GM19328 (cell line): ENCODE measurements around the gene MUSTN1.

ENCODE experiments used
- ATAC-seq: cut with Tn5 transposase; IDR thresholded peaks from one replicate; pipeline ENCODE4 v1.9.1; 2021; ENCODE audit warnings: mild to moderate bottlenecking, moderate library complexity; ENCODE audit not compliant: unreplicated experiment

Gene MUSTN1

DNA sequence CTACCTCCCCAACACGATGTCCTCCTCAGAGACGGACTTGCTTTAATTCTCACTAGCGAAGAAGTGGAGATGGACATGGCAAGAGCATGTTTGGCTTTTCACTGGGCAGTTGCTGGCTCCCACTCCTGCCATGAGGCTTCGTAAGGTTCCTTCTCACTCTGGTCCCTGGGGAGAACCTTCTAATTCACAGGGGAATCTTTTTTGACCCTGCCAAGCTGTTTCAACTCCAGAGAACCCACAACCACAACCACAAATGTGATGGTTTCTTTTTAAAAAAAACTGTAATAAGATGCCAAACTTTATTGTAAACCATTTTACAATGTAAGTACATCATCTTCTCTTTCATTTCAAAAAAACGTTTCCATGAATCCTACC is 1.6 kb upstream of the MUSTN1 start:
- no peak for ATAC-seq

DNA sequence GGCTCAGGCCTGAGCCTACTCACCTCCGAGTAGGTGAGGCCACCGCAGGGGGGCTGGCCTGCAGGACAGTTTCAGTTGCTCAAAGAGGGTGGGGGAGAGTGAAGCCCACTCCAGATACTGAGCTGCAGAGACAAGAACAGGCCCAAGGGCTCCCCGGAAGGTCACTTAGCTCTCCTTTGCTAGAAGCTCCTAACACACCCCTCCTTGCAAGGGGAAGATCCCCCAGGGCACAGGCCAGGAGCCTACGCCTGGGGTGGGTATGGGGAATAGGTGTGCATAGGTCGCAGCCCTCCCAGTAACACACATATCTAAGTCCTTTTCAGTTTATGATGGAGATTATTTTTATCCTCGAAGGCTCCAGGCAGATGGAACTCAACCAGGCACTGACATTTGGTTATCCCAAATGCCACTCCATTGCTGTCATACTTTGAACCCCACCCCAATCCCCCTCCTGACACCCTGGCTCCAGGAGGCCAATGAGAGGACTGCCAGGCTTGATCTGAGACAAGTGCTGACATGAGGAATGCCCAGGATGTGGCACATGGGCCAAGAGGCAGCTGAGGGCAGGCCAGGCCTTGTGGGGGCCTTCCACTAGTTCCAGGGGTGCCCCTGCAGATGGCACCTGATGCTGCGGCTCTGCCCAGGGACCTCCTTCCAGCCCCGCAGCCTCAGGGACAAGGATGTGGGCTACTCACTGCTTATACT is 1.1 kb upstream of the MUSTN1 start:
- ATAC-seq, result no peak

DNA sequence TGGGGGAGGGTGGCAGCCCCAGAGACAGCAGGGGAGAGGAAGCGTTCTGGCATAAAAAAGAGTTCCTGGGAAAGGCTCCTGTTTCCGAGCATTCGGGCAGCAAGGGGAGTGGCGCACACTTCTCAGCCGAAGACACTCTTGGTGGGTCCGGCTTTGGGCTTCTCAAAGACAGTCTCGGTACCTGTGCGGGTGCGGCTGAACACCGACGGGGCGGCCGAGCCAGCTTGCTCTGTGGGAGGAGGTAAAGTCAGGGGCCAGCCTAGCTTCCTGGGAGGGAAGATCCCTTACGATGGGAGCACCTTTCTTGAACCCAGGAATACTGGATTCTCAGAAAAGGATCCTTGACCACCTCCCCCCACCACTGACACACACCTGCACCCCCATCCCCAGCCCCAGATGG is 1.6 kb downstream of the MUSTN1 start:
- ATAC-seq, result no peak

DNA sequence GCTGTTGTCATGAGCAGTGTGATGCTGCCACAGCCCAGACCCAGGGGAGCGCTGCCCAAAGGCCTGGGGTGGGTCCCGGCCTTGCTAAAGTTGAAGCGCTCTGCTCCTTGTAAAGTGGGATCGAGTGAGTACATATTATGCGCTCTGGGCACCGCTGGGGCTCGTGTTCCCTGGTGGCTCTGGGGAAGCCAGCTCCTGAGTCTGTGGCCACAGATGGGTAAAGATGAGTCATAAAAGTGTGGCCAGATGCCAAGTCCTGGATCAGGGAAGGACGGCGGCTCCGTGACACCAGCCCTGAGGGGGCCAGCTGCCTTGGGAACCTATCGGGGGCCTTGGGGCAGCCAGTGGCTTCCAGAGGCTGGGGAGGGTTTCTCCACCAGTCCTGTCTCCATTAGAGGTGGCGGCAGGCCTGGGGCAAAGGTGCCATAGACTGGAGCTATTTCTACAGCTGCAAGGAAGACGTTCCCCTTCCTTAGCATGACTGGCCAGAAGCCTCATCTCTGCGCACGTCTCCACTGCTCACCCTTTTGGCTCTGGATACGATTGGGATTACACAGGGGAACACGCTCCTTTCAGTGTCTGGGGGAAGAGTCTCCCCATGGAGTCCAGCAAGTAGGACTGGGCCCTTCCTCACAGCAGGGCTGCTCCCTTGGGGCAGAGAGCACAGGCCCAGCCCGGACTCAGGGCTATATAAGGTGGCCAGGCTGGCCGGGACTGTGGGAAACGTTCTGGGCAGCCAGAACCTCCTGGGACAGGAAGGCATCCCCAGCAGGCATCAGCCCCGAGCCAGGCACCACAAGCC is 3.1 kb downstream of the MUSTN1 start:
- no peak for ATAC-seq

DNA sequence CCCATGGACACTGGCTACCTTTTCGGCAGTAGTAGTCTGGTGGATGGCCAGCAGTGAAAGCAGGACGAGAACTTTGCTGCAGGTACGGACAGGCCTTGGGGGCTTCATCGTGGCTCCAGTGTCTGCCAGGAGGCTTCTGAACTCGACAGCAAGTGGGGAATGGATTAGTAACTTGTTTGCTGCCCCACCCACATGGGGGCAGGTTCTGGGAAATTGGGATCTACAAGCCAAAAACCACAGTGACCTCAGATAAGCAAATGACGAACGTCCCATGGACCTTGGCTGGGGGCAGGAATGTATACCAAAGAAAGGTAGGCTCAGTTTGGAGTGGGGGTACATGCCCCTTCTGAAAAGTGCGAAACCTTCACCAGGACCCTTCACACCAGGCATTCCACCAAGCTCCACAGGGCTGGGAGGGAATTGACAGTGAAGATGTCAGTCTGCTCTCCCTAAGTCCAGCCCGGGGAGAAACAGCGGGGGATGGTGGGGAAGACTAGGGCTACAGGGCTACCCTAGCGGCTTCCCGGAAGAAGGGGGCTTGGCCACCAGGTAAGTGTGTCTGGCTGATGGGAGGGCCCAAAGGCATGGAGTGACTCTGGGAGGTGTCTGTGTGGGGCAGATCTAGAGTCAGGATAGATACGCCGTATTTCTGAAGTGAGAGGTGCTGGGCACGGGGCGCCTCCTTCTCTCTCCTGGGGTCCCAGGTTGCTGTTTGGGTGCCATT is 4.1 kb downstream of the MUSTN1 start, which contains the start of gene ITIH4:
Gene ITIH4, minus strand, starts transcription at position 138 of the 724 bp plus-strand sequence. Its CDS starts 30 bp downstream, at position 108.
- no peak for ATAC-seq

DNA sequence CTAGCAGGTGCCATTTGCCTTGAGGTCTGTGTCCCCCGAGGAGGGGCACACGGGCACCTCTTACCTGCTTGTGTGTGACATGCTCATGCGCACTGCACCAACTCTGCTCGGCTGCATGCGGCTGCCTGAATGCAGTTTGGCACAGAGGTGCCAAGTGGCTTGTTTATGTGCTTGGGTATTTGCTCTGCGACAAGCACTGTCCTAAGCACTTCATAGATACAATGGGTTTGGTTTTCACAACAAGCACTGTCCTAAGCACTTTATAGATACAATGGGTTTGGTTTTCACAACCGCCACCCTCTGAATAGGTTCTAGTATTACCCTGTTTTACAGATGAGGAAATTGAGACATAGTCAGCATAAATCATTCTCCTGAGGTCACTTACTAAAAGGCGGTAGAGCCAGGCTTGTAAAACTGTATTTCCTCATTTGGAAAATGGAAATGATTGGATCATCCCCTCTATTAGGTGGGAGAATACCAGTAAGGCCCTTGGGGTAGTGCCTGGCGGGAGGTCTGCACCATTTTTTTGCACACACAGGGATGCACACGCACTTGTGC is 4.8 kb downstream of the MUSTN1 start:
- ATAC-seq, result no peak

DNA sequence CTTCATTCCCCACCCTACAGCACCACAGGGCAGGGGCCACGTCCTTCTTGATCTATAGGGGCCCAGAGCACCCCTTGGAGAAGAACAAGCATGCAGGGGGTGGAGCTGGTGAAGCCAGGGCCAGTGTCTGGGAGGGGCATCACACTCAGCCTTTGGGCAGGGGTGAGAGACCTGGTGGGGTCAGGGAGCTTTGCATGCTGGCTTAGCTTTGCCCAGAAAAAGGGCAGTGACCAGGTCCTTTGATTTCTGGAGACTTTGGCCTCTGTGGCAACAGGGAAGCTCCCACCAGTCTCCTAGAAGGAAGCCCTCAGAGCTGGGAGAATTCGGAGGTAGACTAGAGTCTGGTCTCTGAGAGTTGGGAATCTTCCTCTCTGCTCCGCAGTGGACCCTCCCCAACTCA is 5.3 kb downstream of the MUSTN1 start:
- no peak for ATAC-seq

DNA sequence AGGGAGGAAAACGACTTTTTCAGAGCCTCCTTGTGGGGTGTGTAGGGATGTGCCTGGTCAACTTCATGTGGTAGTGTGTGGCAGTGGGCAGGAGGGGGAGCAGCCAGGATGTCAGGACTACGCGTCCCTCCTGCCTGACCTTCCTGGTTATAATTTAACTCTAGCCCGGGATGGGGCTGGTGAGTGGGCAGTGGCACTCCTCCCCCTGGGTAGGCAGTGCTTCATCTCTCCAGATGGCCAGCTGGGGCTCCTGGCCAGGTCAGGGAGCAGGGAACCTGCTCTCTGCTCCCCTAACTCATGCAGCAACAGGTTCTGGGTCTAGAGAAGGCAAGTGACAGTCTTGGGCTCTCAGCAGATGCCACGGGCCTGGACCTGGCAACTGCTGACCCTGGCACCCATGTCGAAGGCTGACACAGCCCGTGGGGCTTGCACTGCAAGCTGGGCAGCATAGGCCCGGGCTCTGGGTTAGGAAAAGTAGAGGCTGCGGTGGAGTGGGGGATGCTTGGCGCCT is 6.9 kb downstream of the MUSTN1 start:
- no peak for ATAC-seq

DNA sequence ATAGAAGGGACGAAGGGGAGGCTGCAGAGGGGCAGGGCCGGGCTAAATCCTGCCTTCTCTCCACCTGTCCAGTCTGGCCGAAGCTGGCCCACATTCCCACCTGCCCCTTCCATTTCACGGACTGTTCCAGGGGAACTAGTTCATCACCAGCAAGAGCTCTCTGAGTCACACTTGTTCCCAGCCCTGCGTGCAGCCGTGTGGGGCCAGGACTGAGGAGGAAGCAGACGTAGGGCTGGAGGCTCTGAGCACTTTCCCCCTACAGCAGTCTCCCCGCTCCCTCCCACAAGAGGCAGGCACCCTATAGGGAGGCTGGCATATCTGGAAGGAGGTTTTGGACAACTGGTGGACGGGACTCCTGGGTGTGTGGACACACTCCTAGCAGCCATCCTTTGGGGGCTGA is 7.4 kb downstream of the MUSTN1 start:
- no peak for ATAC-seq

DNA sequence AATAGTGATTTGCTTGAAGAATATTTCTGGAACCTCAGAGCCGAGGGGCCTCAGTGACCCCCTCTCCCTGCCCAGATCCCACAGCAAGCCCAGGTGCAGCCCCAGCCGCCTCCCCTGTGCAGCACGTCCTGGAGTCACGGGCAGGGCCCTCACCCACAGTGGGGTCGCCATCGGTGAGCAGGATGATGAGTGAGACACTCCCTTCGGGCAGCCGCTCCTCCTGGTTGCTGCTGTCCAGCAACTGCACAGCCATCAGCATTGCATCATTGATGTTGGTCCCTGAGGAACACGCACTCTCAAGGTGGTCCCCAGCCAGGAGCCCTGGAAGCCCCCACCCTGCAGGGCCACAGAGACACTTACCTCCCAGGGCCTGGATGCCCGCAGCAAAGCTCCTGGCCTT is 10.8 kb downstream of the MUSTN1 start:
- no peak for ATAC-seq

DNA sequence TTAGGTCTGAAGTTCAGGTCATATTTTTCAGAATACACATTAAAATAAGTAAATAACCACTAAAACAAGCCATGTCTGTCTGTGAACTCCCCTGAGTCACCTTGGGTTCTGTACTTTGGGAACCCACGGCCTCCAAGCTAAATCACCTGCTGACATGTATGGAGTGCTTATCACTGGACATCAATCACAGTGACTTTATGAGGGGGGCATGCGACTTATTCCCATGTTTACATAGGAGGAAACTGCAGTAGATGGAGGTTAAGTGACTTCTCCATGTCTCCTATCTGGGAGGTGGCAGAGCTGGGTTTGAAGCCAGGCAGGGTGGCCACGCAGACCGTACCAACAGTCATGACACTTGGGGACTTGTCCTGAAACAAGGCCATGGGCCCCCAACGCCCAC is 12.5 kb downstream of the MUSTN1 start:
- no peak for ATAC-seq

DNA sequence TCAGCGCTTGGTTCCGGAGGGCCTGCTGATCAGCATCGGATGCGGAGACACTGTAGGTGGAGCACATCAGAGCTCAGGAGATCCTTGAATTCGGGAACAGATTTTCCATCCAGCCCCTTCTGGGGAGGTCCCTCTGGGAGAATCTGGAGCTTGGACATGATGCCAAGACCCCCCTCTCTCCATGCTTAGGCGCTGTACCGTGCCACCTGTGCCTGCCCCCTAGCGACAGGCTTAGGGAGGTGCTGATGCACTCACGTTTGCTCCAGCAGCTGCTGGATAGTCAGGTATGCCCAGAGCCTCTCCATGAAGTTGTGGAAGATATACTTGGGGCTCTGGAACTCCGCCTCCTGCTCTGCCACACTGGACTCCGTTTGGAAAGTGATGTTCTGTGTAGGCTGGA is 14.1 kb downstream of the MUSTN1 start:
- ATAC-seq, result no peak

DNA sequence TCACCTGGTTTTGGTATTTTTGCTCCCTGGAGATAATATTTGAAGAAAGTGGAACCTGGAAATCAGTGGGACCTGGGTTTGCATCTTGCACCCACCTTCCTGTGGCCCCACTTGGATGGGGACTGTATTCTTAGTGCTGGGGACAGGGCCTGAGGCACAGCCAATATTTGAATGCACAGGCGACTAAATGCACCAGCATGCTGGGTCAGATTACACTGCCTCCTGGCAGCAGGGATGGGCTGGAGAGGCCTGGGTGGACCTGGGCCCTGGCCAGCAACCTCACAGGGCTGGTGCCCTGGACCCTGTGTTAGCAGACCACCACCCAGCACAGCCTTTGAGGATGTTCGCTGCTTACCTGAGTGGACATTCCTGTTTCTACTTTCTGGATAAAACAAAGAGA is 14.9 kb downstream of the MUSTN1 start:
- ATAC-seq, result no peak

DNA sequence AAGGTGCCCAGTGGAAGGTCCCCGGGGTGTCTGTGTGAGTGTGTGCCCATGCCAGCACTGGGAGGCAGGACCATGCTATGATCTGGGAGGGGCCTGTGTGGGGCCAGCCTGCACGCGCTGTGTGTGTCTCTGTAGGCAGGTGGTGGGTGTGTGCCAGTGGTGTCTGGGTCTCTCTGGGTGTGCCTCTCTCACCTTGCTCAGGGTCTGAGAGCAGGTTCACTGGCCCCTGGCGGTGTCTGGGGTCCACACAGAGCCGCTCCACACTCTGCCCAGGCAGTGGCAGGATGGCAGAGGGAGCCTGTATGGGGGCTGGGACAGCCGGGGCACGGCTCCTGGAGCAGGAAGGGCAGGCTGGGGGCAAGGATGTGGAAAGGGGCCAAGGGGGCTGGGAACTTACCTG is 17.0 kb downstream of the MUSTN1 start:
- ATAC-seq, result no peak

DNA sequence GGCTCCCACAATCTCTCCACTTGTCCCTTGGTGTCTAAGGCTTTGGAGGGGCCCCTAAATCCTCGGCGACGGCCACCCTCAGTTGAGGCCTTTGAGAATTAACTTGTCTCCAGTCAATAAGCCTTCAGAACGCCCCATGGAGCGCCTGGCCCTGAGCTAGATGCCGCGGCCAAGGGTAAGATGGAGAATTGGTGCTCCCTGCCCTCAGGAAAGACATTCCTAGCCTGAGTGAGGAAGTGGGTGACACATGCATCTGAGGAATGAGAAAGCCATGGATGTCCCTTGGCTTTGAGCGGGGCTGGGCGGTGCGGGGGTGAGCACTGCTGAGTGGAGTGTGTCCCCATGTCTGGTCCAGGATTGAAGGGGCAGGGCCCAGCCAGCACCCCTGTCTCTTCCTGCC is 17.6 kb downstream of the MUSTN1 start:
- ATAC-seq, result no peak

DNA sequence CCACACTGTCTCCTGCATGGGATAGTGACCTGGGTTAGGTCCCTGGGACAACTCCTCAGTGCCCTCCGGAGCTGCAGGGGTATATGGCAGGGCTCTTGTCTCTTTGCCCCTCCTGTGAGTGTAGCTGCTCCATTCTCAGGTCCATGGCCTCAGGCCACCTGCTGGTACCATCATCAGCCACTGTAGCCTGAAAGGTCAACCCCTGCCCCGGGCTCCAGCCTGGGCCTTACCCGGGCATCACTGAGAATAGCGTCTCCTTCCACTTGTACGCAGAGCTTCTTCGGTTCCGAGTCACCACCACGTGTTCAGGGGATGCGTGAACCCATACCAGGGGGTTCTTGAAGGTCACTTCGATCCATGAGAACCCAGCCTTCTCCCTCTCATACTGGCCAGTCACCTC is 18.2 kb downstream of the MUSTN1 start:
- no peak for ATAC-seq

DNA sequence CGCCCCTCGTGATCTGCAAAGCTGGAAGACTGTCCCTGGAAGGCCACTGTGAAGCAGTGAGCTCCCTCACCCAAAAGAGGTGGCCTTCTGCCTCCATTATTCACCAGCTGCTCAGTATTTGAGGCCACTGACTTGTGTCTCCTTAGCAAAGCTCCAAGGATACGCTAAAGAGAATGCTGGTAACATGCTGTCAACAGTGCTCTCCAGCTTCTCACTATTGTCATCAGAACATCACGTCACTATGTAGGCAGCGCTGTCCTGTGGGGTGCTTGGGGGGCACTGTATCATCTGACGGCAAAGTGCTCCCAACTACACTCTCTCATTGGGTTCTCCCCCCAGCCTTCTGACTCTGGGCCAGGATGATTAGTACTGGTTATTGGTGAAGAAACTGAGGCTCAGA is 18.6 kb downstream of the MUSTN1 start:
- no peak for ATAC-seq

DNA sequence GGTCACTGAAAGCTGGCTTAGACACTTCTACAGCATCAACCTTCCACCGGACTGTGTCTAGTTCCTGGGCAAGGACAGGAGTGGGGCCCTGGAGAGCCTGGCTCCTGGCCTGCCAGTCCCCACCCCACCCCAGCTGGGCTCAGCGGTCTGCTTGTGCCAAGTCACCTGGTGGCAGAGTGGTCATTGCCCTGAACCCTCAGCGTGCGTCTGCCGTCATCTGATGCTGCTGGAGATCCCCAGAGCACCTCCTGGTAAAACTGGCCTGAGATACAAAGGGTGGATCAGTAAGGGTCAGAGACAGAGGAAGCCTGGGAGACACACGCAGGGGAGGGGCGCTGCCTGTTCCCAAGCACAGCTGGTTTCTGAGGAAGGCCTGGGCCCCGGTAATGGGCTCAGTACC is 21.0 kb downstream of the MUSTN1 start:
- ATAC-seq, result no peak

DNA sequence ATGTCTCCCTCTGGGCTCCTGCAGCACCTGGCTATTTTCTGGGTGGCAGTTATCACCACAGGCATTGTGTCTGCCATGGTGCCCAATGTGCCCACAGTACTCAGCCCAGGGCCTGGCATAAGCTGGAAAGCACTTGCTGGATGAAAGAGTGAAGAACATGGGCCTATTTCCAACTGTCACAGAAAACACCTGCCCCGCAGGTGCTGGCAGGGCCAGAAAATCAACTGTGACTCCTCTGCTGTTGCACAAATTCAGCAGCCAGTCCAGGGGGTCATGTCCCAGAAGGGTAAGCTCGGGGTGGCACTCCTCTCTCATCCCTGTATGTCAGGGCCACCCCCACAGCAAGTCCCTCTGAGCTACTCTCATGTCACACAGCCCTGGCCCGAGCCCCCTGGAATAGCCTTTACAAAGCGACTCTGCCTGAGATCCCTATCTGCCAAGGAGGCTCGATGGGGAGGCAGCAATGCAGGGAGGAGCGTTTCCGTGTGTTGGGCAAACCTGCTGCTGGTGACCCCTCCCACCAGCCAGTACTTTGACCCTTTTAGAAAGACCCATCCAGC is 23.3 kb downstream of the MUSTN1 start:
- no peak for ATAC-seq

DNA sequence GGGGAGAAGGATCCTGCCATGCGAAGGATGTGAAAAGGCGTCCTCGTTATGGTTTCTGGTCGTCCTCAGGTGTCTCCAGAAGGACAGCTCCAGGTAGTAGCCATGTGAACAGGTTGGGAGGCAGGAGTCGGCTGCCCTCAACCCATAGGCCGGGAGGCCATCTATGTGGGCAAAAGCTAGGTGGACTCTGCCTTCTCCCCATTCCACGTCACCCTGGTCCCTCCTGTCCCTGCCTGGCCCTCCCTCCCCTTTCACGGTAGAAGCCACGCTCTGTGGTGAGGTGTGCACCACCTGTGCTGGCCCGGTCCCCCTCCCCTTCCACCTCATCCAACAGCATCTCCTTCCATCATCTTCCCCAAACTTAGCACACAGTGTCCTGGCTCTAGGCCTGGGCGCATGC is 23.9 kb downstream of the MUSTN1 start:
- no peak for ATAC-seq
